H9 (cell line): Measurements from ENCODE around the gene MCHR1. TPM values are rescaled to one million over a fixed set of nuclear protein-coding genes. Genes with fewer than 3 reads are reported as not detected.

Source experiments
- DNase-seq: peaks from one replicate; pipeline ENCODE4 v3.0.0-alpha.2; 2017
- H2AFZ ChIP-seq: one replicate; pipeline ENCODE4 v1.6.1; 2013; ENCODE audit warnings: mild to moderate bottlenecking, low read length, control low read depth, moderate library complexity
- H2AK5ac ChIP-seq: 2 replicates; pipeline ENCODE4 v1.6.1; 2013; ENCODE audit warnings: low read length, control low read depth, mixed read lengths; ENCODE audit not compliant: insufficient read length
- H2BK120ac ChIP-seq: one replicate; pipeline ENCODE4 v1.6.1; 2013; ENCODE audit warnings: low read depth, mild to moderate bottlenecking, low read length, control low read depth, inconsistent platforms; ENCODE audit not compliant: poor library complexity, severe bottlenecking
- H2BK12ac ChIP-seq: 2 replicates; pipeline ENCODE4 v1.6.1; 2013; ENCODE audit warnings: low read length, control low read depth, mixed read lengths, low read depth; ENCODE audit not compliant: insufficient read length
- H2BK15ac ChIP-seq: 2 replicates; pipeline ENCODE4 v1.6.1; 2013; ENCODE audit warnings: low read depth, low read length, control low read depth
- H2BK20ac ChIP-seq: one replicate; pipeline ENCODE4 v1.6.1; 2013; ENCODE audit warnings: low read depth, mild to moderate bottlenecking, low read length, control low read depth, inconsistent platforms; ENCODE audit not compliant: poor library complexity, severe bottlenecking
- H2BK5ac ChIP-seq: 2 replicates; pipeline ENCODE4 v1.6.1; 2013; ENCODE audit warnings: low read length, control low read depth, mixed read lengths; ENCODE audit not compliant: insufficient read length
- H3K14ac ChIP-seq: 2 replicates; pipeline ENCODE4 v1.6.1; 2013; ENCODE audit warnings: low read length, control low read depth; ENCODE audit not compliant: insufficient read depth
- H3K18ac ChIP-seq: 2 replicates; pipeline ENCODE4 v1.6.1; 2013; ENCODE audit warnings: low read depth, mild to moderate bottlenecking, mixed read lengths, low read length, control low read depth; ENCODE audit not compliant: insufficient read length
- H3K23ac ChIP-seq: 2 replicates; pipeline ENCODE4 v1.6.1; 2013; ENCODE audit warnings: low read length, control low read depth, mixed read lengths, low read depth; ENCODE audit not compliant: insufficient read length
- H3K23me2 ChIP-seq: 2 replicates; pipeline ENCODE4 v1.6.1; 2013; ENCODE audit warnings: low read depth, mild to moderate bottlenecking, mixed read lengths, low read length, control low read depth; ENCODE audit not compliant: insufficient read length, poor library complexity, severe bottlenecking
- H3K27ac ChIP-seq: 2 replicates; pipeline ENCODE4 v1.5.1; 2013; ENCODE audit warnings: low read length, control low read depth, mixed read lengths, low read depth; ENCODE audit not compliant: insufficient read length
- H3K27me3 ChIP-seq: 2 replicates; pipeline ENCODE4 v1.6.1; 2013; ENCODE audit warnings: low read length, control low read depth, inconsistent platforms; ENCODE audit not compliant: insufficient read depth
- H3K4ac ChIP-seq: 2 replicates; pipeline ENCODE4 v1.6.1; 2013; ENCODE audit warnings: low read depth, mild to moderate bottlenecking, control low read depth, inconsistent platforms, low read length, moderate library complexity
- H3K4me1 ChIP-seq: 2 replicates; pipeline ENCODE4 v1.6.1; 2013; ENCODE audit warnings: low read length, control low read depth, inconsistent platforms; ENCODE audit not compliant: insufficient read depth
- H3K4me2 ChIP-seq: 2 replicates; pipeline ENCODE4 v1.6.1; 2013; ENCODE audit warnings: low read length, control low read depth, mixed read lengths; ENCODE audit not compliant: insufficient read length, insufficient read depth
- H3K56ac ChIP-seq: 2 replicates; pipeline ENCODE4 v1.6.1; 2013; ENCODE audit warnings: low read depth, mild to moderate bottlenecking, mixed read lengths, low read length, control low read depth; ENCODE audit not compliant: insufficient read length
- H3K79me1 ChIP-seq: 2 replicates; pipeline ENCODE4 v1.6.1; 2013; ENCODE audit warnings: low read depth, mild to moderate bottlenecking, moderate library complexity, low read length, control low read depth, inconsistent platforms; ENCODE audit not compliant: insufficient read depth, poor library complexity, severe bottlenecking
- H3K79me2 ChIP-seq: 2 replicates; pipeline ENCODE4 v1.6.1; 2013; ENCODE audit warnings: low read length, control low read depth, inconsistent platforms; ENCODE audit not compliant: insufficient read depth
- H3K9ac ChIP-seq: 2 replicates; pipeline ENCODE4 v1.6.1; 2013; ENCODE audit warnings: low read length, control low read depth, mixed read lengths; ENCODE audit not compliant: insufficient read length; ENCODE audit errors: extremely low read depth
- H3K9me3 ChIP-seq: one replicate; pipeline ENCODE4 v1.6.1; 2013; ENCODE audit warnings: low read depth, low read length, inconsistent platforms; ENCODE audit not compliant: control insufficient read depth
- H3T11ph ChIP-seq: one replicate; pipeline ENCODE4 v1.6.1; 2013; ENCODE audit warnings: mild to moderate bottlenecking, low read length, control low read depth, inconsistent platforms
- H4K20me1 ChIP-seq: one replicate; pipeline ENCODE4 v1.6.1; 2013; ENCODE audit not compliant: control insufficient read depth, insufficient read length, insufficient read depth
- H4K5ac ChIP-seq: 2 replicates; pipeline ENCODE4 v1.6.1; 2013; ENCODE audit warnings: low read depth, mild to moderate bottlenecking, mixed read lengths, low read length, control low read depth; ENCODE audit not compliant: insufficient read length
- H4K8ac ChIP-seq: replicated peaks from 2 replicates; pipeline ENCODE4 v1.6.1; 2013; ENCODE audit warnings: low read length, control low read depth, mixed read lengths, low read depth; ENCODE audit not compliant: insufficient read length
- H4K91ac ChIP-seq: 2 replicates; pipeline ENCODE4 v1.6.1; 2013; ENCODE audit warnings: low read depth, mild to moderate bottlenecking, moderate library complexity, mixed read lengths, low read length, control low read depth; ENCODE audit not compliant: insufficient read length
- H3K27ac Mint-ChIP-seq, 3 experiments: 2 replicates in 2 of 3; 3 replicates in 1 of 3; pipeline ENCODE4 v1.8.0; 2020 to 2021; ENCODE audit warnings: mixed read lengths in 3 of 3, mild to moderate bottlenecking in 1 of 3, moderate library complexity in 1 of 3
- H3K27me3 Mint-ChIP-seq: 2 replicates; pipeline ENCODE4 v1.8.0; 2021; ENCODE audit warnings: low read depth, mild to moderate bottlenecking, moderate library complexity, mixed read lengths
- H3K36me3 Mint-ChIP-seq, 3 experiments: 2 replicates in 2 of 3; 3 replicates in 1 of 3; pipeline ENCODE4 v1.8.0; 2020 to 2021; ENCODE audit warnings: low read depth in 3 of 3, mixed read lengths in 3 of 3; ENCODE audit not compliant: insufficient read depth in 1 of 3
- H3K4me1 Mint-ChIP-seq, 2 experiments: 2 replicates each; pipeline ENCODE4 v1.8.0; 2020; ENCODE audit warnings: mixed read lengths in 2 of 2
- H3K4me3 Mint-ChIP-seq, 2 experiments: 2 replicates in 1 of 2; 3 replicates in 1 of 2; pipeline ENCODE4 v1.8.0; 2020 to 2021; ENCODE audit warnings: mild to moderate bottlenecking in 2 of 2, mixed read lengths in 2 of 2, moderate library complexity in 1 of 2
- H3K9me3 Mint-ChIP-seq, 2 experiments: 2 replicates in 1 of 2; 3 replicates in 1 of 2; pipeline ENCODE4 v1.8.0; 2020; ENCODE audit warnings: mild to moderate bottlenecking in 2 of 2, mixed read lengths in 2 of 2, moderate library complexity in 1 of 2
- WGBS: extraction: QIAGEN DNeasy Blood & Tissue Kit; methylation state at CpG from one replicate; pipeline ENCODE4 v1.1.7; 2013; ENCODE audit warnings: missing lambda C conversion rate, low lambda C conversion rate, mixed read lengths; ENCODE audit not compliant: insufficient read length; ENCODE audit errors: extremely low coverage; 5-methylcytosine and 5-hydroxymethylcytosine counted together
- total RNA-seq: library from RNA; stranded (reverse); gene quantifications from 2 replicates; pipeline ENCODE4 v1.2.1, GENCODE V29; 2021
- TF ChIP-seq, protein P1 (sequence below): fragments of 200-600 bp; sonication (generic); conservative IDR thresholded peaks from 3 replicates; pipeline ENCODE4 v1.8.0; 2021; ENCODE audit warnings: antibody characterized with exemption, mild to moderate bottlenecking

MCHR1 gene
- total RNA-seq, 1 experiment from 2014 or later, result 2.9 TPM

DNA sequence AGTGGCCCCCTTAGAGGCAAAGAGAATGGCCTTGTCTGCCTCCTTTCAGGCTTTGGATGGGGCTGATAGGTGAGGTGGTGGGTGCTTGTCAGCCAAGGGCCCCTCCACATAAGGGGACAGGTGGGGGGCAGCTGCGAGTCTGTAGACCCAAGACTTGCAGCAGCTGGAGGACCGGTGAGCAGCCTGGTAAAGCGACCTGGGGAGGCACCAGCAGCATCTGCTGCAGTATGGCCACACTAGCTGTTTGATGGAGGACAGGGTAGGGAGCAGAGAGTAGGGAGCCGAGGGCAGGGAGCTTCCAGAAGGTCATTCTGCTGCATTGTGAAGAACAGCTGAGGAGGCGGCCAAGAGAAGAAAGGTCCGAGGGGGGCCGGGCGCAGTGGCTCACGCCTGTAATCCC lies 25.9 kb upstream of the MCHR1 start:
- Histone ChIP-seq H2BK12ac (no peak overlapping the region), H3K4me2 (no peak overlapping the region), H3K4ac (no peak overlapping the region), H4K91ac (no peak overlapping the region), H4K20me1 (peaks cover 3% of the 10 kb centered on the region), H4K8ac (no peak overlapping the region), H3K56ac (no peak overlapping the region), H3K9me3 (no peaks in the 10 kb centered on the region), H3T11ph (no peak overlapping the region), H3K18ac (no peak overlapping the region), H3K27me3 (no peaks in the 10 kb centered on the region; the same call in 1 of the 2 replicates), H2BK20ac (no peak overlapping the region), H3K79me2 (no peaks in the 10 kb centered on the region), H2BK120ac (no peak overlapping the region), H2BK15ac (no peak overlapping the region), H2BK5ac (no peak overlapping the region), H3K27ac (no peak overlapping the region), H3K23me2 (peaks cover 5% of the 10 kb centered on the region), H3K23ac (no peak overlapping the region), H3K4me1 (peaks cover 3% of the 10 kb centered on the region), H3K79me1 (no peaks in the 10 kb centered on the region), H2AFZ (no peak overlapping the region), H3K9ac (no peak overlapping the region), H2AK5ac (no peak overlapping the region), H3K14ac (no peak overlapping the region), H4K5ac (no peak overlapping the region)
- Mint-ChIP-seq H3K27me3 (no peaks in the 10 kb centered on the region), H3K27ac (peak overlapping the region in 2 of 3 experiments; percentile 84 to 87; a peak in 3 of 7 replicates), H3K4me3 (no peak overlapping the region), H3K36me3 (no peaks in the 10 kb centered on the region), H3K9me3 (no peaks in the 10 kb centered on the region), H3K4me1 (peaks cover 12 to 19% of the 10 kb centered on the region in 2 experiments)
- DNase-seq, result no peak
- no CpG with 5 or more reads among the region's 9 CpGs for WGBS
- TF ChIP-seq, protein P1, sequence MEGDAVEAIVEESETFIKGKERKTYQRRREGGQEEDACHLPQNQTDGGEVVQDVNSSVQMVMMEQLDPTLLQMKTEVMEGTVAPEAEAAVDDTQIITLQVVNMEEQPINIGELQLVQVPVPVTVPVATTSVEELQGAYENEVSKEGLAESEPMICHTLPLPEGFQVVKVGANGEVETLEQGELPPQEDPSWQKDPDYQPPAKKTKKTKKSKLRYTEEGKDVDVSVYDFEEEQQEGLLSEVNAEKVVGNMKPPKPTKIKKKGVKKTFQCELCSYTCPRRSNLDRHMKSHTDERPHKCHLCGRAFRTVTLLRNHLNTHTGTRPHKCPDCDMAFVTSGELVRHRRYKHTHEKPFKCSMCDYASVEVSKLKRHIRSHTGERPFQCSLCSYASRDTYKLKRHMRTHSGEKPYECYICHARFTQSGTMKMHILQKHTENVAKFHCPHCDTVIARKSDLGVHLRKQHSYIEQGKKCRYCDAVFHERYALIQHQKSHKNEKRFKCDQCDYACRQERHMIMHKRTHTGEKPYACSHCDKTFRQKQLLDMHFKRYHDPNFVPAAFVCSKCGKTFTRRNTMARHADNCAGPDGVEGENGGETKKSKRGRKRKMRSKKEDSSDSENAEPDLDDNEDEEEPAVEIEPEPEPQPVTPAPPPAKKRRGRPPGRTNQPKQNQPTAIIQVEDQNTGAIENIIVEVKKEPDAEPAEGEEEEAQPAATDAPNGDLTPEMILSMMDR, result no peak
